ENCODE measurements around the gene TMEM100.

The TMEM100 gene

DNA sequence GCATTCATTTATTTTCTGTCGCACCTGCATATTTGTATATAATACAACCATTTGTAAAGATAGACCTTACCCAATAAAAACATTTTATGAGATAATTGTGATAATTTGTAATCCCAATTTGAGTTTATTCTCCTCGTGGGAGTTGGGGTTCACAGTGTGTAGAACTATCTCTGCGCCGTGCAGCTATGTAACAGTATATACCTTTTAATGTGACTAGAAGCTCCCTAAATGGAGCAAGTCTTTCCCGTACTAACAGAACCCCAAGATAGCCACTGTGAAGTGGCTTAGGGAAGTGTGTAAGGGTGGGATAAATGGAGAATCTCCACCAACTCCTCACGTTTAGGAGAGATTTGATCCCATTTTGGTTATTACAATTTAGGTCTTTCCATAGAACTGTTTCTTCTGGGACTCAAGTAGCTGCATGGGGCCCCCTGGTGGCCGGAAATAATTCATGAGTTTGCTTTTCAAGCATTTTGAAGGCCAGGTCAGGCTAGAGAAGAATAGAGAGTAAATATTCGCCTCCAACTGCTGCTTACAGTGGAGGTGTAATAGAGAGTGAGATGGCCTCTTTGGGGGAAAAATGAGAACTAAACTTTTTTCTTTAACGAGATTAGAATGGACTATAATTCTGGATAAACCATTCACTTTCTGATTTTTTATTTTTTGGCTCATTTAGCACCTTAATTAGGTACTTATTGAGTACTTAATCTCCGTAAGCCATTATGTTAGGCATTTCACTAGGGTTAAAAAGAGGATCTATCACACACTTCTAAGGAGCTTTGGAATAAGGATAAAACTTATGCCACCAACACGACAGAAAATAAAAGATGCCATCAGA, 4.5 kb downstream of the TMEM100 start:
- DNase-seq, result peak; percentile 68

DNA sequence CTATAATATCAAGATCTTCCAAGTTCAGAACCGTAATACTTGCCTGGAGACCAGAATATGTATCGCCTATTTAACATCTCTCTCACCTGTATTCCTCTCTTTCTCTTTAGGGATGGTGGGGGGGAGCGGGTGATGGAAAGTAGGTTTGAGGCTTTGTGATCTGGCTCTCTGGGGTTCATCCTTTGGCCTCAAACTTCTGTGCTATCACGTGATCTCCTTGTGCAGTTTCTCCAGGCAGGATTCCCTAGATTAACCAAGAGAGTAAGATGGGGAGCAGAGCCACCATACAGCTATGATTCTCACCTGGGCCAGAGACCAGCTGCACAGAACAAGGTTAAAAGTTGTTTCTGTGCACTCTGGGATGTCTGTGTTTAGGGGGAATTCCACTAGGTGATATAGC, 5.2 kb downstream of the TMEM100 start:
- DNase-seq, result no peak

DNA sequence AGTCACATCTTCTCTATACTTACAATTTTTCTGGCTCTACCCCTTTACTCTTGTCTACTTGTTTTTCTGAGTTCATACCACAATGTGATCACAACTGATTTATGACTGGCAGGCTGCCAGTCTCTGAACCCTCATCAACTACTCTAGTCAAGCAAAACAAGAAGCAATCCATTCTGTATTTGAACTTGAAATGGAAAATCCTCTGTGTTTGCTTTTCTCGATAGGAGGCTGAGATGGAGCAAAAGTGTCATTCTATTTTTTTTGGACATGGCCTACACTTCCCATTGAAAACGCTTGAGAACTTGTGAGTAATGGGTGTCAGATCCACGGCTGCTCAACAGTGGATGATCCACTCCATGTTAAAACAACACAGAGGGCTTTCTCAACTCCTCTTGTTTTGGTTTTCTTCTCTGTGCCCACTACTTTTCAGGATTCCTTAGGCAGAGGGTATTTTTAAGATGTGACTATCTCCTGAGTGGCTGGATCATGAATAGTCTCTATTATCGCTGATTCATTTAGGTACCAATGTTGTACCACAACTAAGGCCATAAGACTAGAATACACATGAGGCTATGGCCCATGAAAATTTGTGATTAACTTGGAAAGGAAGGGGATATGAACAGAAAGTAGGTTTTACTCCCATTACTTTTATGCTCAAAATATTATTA, 11.7 kb downstream of the TMEM100 start:
- DNase-seq, result peak; percentile 65

DNA sequence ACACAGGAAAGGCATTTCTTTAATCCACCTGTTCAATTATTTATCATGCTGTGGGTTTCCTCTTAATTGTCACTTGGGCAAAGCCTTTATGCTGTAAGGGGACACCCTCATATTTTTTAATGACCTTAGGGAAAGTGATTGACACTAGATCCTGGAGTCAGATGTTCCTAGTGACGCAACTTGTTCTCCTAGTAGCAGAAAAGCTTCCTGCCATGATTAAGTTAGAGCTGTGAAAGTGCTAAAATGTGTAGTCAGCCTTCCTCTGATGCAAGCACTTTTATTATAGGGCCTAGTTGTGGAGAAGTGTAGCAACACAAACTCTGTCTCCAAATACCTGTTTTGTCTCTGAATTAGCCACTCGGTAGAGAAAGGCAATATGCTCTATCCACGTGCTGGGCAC, 12.3 kb downstream of the TMEM100 start:
- no peak for DNase-seq

DNA sequence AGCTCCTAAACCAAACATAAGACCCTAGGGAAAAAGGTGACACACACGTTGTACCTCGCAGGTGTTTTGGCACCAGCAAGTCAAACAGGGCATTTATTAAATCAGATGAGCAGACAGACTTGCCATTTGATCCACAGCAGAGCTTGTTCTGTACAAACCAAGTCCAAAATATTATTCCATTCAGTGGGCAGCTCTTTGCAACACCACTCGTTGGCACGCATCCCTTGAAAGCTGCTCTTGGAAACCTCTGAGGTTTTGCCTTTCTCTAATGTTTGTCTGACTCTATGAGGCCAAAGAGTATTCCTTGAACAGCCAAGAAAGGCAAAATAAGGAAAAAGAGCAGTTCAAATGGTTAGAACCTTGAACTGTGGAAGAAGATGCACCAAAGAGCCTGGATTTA, 12.7 kb downstream of the TMEM100 start:
- no peak for DNase-seq

DNA sequence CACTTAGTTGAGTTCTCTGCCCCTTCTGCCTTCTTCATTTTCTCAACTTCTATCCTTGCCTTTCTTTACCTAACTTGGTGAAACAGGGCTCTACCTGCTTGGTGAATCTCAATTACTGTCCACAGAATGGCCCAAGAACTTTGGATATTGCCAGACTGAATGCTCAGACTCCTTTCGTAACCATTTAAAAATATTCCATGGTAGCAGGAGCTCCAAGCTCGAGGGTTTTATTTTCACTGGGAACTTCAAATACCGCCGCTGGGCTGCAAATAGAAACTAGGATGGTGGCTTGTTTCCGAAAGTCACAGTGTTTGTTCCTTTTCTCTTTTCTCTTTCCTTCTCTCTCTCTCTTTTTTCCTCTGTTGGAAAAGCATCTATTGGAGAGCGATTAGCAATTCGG, 13.2 kb downstream of the TMEM100 start:
- DNase-seq, result no peak

DNA sequence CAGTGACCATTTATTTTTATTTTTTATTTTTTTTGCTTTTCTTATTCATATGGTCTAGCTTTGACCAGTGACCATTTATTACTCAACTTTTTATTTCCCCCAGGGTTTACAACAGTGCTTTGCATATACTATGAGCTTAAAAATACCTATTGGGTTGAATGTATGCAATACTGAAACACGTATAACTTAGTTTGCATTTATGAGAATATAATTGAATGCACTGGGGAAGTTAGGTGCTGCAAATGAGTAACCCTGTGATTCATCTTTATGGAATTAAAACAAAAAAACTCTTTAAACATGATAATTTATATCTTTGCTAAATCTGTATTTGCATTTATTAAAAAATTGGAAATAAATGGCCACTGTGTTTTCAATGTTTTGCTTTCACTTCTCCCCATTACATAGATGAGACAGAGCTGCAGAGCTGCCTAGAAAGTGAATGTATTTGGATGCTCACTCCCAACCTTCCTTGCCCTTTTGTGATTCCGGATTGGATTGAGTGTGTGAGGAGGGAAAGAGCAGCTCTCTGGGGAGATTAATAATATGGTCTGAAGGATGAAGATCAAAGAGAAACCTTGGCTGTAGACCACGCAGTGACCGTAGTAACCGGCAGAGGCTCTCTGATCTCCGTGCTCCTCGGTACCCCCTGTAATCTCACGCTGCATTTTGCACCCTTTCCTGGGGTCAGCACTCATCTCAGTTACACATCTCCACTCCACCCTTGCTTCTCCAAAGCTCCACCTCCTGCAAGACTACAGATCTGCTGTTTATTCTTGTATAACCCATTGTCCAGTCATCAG, 14.3 kb downstream of the TMEM100 start:
- no peak for DNase-seq

DNA sequence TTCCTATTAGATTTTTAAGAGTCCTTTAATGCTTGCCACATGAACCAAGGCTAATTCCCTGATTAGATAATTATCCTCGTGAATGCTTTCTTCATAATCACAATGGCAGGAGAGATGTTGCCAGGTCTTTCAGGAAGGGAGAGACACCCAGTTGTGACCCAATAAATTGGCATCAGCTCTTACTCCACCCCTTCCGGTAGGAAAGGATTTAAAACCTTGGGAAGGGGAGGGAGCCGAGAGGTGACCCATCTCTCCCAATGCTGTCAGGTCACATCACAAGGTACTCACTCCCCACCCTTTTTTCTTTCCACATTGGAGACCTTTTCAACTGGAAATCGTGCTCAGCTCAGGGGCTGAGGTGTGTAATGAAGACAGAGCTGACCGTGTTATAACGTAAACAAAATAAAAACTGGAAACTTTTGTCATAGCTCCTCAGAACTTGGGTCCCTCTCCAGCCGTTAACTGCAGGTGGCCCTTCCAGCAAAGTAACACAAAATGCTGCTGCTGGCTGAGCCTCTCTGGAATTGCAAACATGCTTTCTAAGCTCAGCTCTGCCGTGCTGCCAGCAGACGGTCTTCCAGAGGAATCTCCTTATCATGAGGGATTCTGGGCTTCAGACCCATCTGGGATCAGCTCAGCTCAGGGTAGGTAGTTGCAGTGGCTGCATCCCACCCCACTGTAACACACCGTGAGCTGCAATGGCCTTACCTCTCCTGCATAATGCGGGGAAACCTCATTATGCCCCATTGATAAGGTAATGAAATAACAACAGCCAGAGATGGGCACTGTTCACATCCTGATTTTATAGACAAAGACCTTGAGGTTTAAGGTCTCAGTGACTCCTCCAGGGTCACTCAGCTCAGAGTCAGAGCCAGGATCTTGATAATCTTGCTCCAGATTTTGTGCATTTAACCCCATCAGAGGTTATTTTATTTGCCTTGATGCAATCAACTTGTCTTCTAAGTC, 15.6 kb downstream of the TMEM100 start:
- DNase-seq, result no peak

DNA sequence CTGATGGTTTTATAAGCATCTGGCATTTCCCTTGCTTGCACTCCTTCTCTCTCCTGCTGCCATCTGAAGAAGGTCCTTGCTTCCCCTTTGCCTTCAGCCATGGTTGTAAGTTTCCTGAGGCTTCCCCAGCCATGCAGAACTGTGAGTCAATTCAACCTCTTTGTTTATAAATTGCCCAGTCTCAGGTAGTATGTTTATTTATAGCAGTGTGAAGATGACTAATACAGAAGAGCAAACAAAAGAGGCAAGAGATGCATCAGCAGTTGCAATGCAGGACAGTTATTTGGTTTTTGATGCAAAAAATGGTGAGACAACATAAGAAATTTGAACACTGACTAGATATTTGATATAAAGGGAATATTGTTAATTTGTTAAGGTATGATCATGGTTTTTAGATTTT, 16.8 kb downstream of the TMEM100 start:
- no peak for DNase-seq

DNA sequence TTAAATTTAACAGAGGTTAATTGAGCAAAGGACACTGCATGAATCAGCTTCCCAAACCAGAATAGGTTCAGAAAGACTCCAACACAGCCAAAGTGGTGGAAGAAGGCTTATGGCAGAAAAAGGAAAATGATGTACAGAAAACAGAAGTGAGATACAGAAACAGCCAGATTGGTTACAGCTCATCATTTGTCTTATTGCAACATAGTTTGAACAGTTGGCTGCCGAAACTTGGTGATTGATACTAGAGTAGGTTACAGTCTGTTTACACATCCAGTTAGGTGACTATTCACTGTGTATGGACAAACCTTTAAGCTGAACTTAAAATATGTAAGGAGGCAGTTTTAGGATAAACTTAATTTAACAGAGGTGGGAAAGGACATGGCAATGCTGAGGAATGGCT, 18.3 kb downstream of the TMEM100 start:
- no peak for DNase-seq

DNA sequence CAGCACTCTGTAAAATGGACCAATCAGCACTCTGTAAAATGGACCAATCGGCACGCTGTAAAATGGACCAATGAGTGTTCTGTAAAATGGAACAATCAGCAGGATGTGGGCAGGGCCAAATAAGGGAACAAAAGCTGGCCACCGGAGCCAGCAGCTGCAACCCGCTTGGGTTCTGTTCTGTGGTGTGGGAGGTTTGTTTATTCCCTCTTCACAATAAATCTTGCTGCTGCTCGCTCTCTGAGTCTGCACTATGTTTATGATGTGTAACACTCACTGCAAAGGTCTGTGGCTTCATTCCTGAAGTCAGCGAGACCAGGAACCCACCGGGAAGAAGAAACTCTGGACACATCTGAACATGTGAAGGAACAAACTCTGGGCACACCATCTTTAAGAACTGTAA, 20.5 kb downstream of the TMEM100 start:
- DNase-seq, result no peak

DNA sequence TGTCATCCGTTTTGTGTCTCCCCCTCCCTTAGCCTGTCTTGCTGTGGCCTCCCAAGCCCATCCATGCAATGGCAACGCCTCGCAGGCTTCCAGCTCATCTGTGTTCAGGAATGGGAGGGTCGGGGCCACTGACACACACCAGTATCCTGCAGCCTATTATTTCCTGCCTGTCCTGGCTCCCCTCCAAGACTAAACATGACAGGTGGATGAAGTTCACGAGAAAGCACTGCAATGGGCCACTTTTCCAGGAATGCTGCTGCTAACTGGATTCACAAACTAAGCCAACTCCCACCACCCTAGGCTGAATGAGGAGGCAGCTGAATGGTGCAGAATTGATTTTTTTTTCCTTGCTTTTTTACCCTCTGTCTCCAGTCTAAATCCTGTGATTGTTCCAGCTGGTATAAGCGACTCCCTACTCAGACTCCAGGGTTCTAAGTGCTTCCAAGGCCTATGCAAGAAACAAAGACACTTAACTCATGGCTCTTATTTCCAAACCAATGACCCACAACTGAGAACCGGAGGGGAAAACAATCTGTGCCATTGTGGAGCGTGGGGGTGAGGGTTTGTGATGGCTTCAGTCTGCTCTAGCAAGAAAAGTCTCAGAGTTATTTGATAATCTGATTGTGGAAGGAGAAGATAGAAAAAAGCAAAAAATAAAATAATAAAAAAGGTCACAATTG, 23.3 kb downstream of the TMEM100 start:
- DNase-seq, result peak; percentile 75

DNA sequence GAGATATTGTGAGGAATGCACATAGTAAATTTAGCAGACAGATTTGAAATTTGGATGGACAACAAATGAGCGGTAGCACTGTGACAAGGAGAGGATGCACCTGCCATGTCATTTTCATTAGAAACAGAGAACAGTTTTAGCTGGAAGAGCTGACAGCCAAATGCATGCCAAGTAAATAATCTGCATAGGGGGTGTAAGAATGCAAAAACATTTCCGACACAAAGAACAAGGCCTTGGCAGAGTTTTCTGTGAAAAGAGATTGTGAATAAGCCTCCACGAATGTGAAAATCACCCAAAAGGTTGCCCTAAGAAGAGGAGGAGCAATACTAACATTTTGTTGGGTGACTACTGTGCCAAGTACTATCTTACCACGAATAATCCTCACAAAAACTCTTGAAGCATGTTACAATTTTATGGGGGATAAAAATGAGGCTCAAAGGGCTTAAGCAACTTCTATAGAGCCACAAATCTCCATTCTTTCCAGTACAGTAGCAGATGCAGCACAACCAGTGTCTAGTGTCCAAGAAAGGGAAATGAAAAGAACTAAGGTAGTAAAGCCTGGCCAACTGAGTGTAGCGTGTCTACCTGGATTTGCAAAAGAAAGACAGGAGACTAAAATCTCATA, 28.3 kb downstream of the TMEM100 start:
- DNase-seq, result no peak

DNA sequence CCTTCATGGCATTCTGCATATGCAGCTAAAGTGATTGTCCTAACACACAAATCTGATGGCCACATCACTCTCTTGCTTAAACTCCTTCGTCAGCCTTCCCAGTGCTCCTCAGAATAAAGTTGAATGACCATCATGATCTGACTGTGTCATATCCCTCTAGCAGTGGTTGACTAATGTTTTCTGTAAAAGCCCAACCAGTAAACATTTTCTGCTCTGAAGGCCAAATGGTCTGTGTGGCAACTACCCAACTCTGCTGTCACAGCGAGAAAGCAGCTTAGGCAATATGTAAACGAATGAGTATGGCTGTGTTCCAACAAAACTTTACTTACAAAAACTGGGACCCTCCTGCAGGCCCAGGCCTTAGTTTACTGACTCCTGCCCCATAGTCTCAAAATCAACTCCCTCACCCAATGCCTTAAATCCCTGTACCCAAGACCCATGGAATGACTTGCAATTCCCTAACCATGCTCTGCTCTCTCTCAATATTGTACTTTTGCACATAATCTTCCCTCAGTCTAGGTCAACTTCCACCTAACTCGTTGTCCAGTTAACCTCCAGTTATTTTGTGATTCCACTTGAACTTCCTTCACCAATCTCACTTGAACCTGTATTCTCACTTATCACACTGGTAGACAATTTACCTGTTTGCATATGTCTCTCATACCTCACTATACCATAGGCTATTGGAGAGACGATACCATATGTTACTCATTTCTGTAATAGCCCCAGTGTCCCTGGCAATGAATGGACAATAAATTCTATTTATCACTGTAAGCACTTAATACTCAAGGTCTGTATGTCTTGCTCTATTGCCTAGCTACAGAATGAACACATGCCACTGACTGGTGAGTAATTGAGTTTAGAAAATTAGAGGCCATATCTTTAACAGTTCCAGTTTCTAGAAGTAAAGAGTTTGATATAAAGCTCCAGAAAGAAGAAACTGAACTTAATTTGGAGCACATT, 29.1 kb downstream of the TMEM100 start:
- DNase-seq, result no peak

DNA sequence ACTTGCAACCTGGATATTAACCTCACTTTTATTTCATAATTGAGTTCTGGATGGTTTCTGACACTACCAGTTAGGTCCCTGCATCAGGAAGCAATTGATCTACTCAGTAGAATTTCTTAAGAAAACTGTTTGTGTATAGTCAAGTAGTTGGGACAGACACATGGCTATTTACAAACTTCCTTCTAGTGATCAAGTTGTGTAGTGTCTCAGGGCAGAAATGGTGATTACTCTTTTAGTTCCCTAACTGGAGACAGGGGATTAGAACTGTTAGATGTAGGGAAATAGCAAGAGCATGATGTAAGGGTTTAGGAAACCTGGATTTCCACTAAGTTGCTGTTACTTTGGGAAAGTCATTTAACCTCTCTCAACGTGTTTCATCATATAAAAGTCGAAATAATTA, 30.4 kb downstream of the TMEM100 start:
- DNase-seq, result no peak

DNA sequence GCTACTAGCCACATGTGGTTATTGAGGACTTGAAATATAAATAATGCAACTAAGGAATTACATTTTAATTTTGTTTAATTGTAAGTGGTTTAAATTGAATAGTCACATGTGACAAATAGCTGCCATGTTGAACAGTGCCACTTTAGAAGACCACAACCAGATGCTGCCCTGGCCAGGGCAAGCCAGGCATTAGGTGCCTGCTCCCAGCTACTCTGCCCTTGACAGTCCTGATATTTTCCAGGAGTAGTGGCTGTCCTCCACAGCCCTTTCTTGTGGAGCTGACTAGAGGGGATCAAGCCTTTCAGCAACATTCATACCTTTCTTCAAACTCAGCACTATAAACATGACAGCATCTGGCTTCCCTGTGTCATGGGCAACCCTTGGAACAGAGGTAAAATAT, 31.0 kb downstream of the TMEM100 start:
- no peak for DNase-seq

DNA sequence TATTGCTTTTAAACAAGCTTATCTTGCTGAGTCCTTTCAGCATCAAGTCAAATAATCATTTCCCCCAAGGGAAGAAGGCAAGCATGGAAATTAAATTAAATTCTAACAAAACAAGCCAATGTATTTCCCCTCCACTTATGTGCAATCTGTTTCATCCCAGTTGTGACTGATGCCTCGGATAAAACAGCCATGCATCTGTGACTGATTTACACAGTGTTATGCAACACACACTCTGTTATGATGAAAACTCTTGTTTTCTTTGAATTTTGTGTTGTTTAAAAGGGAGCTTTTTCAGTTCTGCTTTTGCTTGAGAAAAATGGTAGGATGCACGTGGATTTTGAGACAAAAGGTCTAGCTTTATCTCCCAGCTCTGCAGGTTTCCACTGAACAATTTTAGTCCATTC, 32.6 kb downstream of the TMEM100 start:
- DNase-seq, result no peak

DNA sequence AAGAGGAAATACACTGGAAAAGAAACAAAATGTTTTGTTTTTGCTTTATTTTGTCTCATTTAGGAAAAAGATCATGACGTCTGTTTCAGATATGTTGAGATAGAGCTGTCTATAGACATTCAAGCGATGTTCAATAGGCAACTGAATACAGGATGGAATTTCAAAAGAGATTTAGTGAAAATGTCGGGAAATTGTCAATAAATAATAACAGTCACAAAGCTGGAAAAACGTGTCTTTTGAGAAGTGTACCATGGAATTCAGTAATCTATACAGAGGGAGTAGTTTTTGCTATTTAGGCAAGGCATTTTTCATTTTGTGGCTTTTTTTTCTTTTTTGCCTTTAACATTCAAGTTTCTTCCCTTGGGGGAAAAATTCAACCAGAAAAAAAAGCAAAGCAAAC, 33.0 kb downstream of the TMEM100 start:
- DNase-seq, result no peak

DNA sequence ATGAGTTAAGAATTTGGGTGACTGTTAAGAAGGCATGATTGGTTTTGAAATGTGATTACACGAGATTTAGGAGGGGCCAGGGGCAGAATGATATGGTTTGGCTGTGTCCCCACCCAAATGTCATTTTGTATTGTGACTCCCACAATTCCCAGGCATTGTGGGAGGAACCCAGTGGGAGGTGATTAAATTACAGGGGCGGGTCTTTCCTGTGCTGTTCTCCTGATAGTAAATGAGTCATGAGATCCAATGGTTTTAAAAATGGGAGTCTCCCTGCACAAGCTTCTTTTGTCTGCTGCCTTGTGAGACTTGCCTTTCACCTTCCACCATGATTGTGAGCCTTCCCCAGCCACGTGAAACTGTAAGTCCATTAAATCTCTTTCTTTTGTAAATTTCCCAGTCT, 34.6 kb downstream of the TMEM100 start:
- no peak for DNase-seq

DNA sequence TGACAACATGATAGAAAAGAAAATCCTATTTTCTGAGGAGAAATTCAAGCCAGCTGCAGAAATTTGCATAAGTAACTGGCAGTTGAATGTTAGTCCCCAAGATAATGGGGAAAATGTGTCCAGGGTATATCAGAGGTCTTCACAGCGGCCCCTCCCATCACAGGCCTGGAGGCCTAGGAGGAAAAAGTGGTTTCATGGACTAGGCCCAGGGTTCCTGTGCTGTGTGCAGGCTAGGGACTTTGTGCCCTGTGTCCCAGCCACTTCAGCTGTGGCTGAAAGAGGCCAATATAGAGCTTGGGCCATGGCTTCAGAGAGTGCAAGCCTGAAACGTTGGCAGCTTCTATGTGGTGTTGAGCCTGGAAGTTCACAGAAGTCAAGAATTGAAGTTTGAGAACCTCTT, 35.6 kb downstream of the TMEM100 start:
- no peak for DNase-seq

All from NCI-H2227 treated with DMSO at 0.1 percent for 48 hours (cell line).